Stomach (tissue), 4 donors: ENCODE measurements around the gene UTP14A.

Experiments used
- CTCF ChIP-seq, 7 experiments: fragments of 450-650 bp in 4 of 7; fragments of 200-600 bp in 3 of 7; sonication (generic) in 3 of 7; IDR thresholded peaks; one replicate each; pipeline ENCODE4 v1.5.1; 2016 to 2019; ENCODE audit warnings: antibody characterized with exemption in 7 of 7, control low read depth in 2 of 7, mild to moderate bottlenecking in 1 of 7
- EP300 ChIP-seq: sonication (generic); formaldehyde crosslinking; IDR thresholded peaks from one replicate; pipeline ENCODE4 v1.6.1; 2017; ENCODE audit warnings: antibody characterized with exemption
- POLR2A ChIP-seq, 4 donors: fragments of 450-650 bp; IDR thresholded peaks; one replicate each; pipeline ENCODE4 v1.6.1; 2016; ENCODE audit warnings: antibody characterized with exemption in 4 of 4, control low read depth in 2 of 4, mild to moderate bottlenecking in 1 of 4, moderate library complexity in 1 of 4

- TF ChIP-seq CTCF (IDR thresholded peaks at IDR 0.05) (no peak), POLR2A (IDR thresholded peaks at IDR 0.05) (no peak), EP300 (no peak)
Observed at GRCh38 chrX:129938081-129938480, 32.1 kb downstream of the UTP14A start.
